Epidermal melanocyte (primary cell): Measurements from ENCODE around the gene B9D2.

ENCODE experiments used
- DNase-seq: peaks from one replicate; pipeline ENCODE4 v3.0.0; 2011; ENCODE audit warnings: low spot score; ENCODE audit not compliant: insufficient read length

Gene B9D2

GRCh38 chr19:41328157-41328841 lies 35.6 kb downstream of the B9D2 start:
- no peak for DNase-seq

- DNase-seq: no peak
Measured at GRCh38 chr19:41327576-41328156, 36.3 kb downstream of the B9D2 start.

- no peak for DNase-seq
Measured at GRCh38 chr19:41327076-41327575, 36.8 kb downstream of the B9D2 start.

GRCh38 chr19:41325947-41326706 lies 37.8 kb downstream of the B9D2 start:
- DNase-seq: no peak

- DNase-seq: no peak
Measured at GRCh38 chr19:41325640-41325946, 38.4 kb downstream of the B9D2 start.

- no peak for DNase-seq
Measured at GRCh38 chr19:41324921-41325639, 38.9 kb downstream of the B9D2 start.

GRCh38 chr19:41324231-41324702 lies 39.7 kb downstream of the B9D2 start:
- DNase-seq: no peak

GRCh38 chr19:41323430-41324125 lies 40.4 kb downstream of the B9D2 start:
- peak; percentile 76 for DNase-seq

- DNase-seq: no peak
Measured at GRCh38 chr19:41323023-41323422, 40.9 kb downstream of the B9D2 start.

- DNase-seq: no peak
Measured at GRCh38 chr19:41322451-41322850, 41.5 kb downstream of the B9D2 start.

GRCh38 chr19:41321600-41322270 lies 42.2 kb downstream of the B9D2 start:
- peak; percentile 97 for DNase-seq

GRCh38 chr19:41321204-41321599 lies 42.7 kb downstream of the B9D2 start:
- DNase-seq: no peak

- DNase-seq: no peak
Measured at GRCh38 chr19:41320568-41320967, 43.4 kb downstream of the B9D2 start.

GRCh38 chr19:41320185-41320518 lies 43.8 kb downstream of the B9D2 start:
- DNase-seq: no peak

- DNase-seq: no peak
Measured at GRCh38 chr19:41319500-41320184, 44.3 kb downstream of the B9D2 start.

- DNase-seq: no peak
Measured at GRCh38 chr19:41318696-41319499, 45.1 kb downstream of the B9D2 start.

- DNase-seq: no peak
Measured at GRCh38 chr19:41316306-41316920, 47.5 kb downstream of the B9D2 start.

GRCh38 chr19:41311613-41312012 lies 52.3 kb downstream of the B9D2 start:
- no peak for DNase-seq

GRCh38 chr19:41311072-41311471 lies 52.9 kb downstream of the B9D2 start:
- DNase-seq: no peak
